ENCODE measurements around the gene GNL1.

The GNL1 gene

DNA sequence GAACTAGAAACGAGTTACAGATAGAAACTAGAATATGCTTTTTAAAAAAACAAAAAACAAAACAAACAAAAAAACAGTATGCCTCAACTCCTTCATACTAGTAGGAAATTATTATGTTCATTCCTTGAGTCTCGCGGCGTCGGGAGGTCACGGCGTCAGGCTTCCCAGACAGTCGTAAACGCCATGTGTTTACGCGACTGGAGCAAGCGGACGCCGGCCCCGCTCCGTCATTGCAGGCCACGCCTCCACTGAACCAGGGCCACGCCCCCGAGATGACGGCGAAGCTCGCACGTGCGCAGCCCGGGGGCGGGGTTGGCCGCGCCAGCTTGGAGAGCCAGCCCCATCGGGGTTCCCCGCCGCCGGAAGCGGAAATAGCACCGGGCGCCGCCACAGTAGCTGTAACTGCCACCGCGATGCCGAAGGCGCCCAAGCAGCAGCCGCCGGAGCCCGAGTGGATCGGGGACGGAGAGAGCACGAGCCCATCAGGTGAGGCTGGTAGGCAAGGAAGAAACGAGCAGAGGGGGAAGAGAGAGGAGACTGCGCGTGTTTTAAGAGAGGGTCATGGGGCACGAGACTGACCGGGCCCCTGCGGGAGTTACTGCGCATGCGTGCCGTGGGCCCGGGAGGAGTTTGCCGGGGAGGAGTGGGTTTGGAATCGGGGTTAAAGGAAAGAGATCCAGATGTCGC lies 14.9 kb upstream of the GNL1 start, which contains the start of gene ABCF1 (continued):
- TF ChIP-seq TRIM28 (IDR thresholded peaks at IDR 0.05; ENCODE audit: borderline replicate concordance, low read length) (no peak), ZNF266 (tag by site-specific recombination; IDR thresholded peaks at IDR 0.05; ENCODE audit: low read depth) (no peak), ZNF747 (tag by site-specific recombination; IDR thresholded peaks at IDR 0.05) (no peak), ZNF146 (tag by site-specific recombination; IDR thresholded peaks at IDR 0.05) (no peak), ZFP69B (tag by site-specific recombination; IDR thresholded peaks at IDR 0.05) (0 out of 2 replicates have a peak, but pooled peaks have one; percentile 24), ZNF133 (tag by site-specific recombination; IDR thresholded peaks at IDR 0.05) (no peak), ZNF677 (tag by site-specific recombination; IDR thresholded peaks at IDR 0.05) (no peak), ZNF433 (tag by site-specific recombination; IDR thresholded peaks at IDR 0.05; ENCODE audit: low read depth) (no peak), KLF10 (tag by site-specific recombination; IDR thresholded peaks at IDR 0.05) (peak; percentile 95), ZNF48 (tag by site-specific recombination; IDR thresholded peaks at IDR 0.05) (no peak), KLF9 (tag by site-specific recombination; IDR thresholded peaks at IDR 0.05; ENCODE audit: low read depth) (peak; percentile 99), ZNF792 (tag by site-specific recombination; IDR thresholded peaks at IDR 0.05) (peak; percentile 97), ZNF530 (tag by site-specific recombination; IDR thresholded peaks at IDR 0.05; ENCODE audit: low read depth) (no peak), ZNF114 (tag by site-specific recombination; IDR thresholded peaks at IDR 0.05) (no peak), MEIS1 (CRISPR knock-in tag; IDR thresholded peaks at IDR 0.05; ENCODE audit: borderline replicate concordance) (no peak), SP2 (tag by site-specific recombination; IDR thresholded peaks at IDR 0.05) (peak; percentile 93), ZNF707 (tag by site-specific recombination; IDR thresholded peaks at IDR 0.05) (no peak), ZNF473 (tag by site-specific recombination; IDR thresholded peaks at IDR 0.05) (no peak), ZNF155 (tag by site-specific recombination; IDR thresholded peaks at IDR 0.05) (no peak), ZNF2 (tag by site-specific recombination; IDR thresholded peaks at IDR 0.05) (peak; percentile 71; the same call in 1 of the 2 replicates)
- TF ChIP-seq, protein P1, sequence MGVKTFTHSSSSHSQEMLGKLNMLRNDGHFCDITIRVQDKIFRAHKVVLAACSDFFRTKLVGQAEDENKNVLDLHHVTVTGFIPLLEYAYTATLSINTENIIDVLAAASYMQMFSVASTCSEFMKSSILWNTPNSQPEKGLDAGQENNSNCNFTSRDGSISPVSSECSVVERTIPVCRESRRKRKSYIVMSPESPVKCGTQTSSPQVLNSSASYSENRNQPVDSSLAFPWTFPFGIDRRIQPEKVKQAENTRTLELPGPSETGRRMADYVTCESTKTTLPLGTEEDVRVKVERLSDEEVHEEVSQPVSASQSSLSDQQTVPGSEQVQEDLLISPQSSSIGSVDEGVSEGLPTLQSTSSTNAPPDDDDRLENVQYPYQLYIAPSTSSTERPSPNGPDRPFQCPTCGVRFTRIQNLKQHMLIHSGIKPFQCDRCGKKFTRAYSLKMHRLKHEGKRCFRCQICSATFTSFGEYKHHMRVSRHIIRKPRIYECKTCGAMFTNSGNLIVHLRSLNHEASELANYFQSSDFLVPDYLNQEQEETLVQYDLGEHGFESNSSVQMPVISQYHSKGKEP (tag by site-specific recombination; IDR thresholded peaks at IDR 0.05) = no peak
- TF ChIP-seq, protein P2, sequence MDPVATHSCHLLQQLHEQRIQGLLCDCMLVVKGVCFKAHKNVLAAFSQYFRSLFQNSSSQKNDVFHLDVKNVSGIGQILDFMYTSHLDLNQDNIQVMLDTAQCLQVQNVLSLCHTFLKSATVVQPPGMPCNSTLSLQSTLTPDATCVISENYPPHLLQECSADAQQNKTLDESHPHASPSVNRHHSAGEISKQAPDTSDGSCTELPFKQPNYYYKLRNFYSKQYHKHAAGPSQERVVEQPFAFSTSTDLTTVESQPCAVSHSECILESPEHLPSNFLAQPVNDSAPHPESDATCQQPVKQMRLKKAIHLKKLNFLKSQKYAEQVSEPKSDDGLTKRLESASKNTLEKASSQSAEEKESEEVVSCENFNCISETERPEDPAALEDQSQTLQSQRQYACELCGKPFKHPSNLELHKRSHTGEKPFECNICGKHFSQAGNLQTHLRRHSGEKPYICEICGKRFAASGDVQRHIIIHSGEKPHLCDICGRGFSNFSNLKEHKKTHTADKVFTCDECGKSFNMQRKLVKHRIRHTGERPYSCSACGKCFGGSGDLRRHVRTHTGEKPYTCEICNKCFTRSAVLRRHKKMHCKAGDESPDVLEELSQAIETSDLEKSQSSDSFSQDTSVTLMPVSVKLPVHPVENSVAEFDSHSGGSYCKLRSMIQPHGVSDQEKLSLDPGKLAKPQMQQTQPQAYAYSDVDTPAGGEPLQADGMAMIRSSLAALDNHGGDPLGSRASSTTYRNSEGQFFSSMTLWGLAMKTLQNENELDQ (tag by site-specific recombination; IDR thresholded peaks at IDR 0.05; ENCODE audit: low read depth) = no peak
- TF ChIP-seq, protein P3, sequence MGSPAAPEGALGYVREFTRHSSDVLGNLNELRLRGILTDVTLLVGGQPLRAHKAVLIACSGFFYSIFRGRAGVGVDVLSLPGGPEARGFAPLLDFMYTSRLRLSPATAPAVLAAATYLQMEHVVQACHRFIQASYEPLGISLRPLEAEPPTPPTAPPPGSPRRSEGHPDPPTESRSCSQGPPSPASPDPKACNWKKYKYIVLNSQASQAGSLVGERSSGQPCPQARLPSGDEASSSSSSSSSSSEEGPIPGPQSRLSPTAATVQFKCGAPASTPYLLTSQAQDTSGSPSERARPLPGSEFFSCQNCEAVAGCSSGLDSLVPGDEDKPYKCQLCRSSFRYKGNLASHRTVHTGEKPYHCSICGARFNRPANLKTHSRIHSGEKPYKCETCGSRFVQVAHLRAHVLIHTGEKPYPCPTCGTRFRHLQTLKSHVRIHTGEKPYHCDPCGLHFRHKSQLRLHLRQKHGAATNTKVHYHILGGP (tag by site-specific recombination; IDR thresholded peaks at IDR 0.05) = no peak
- TF ChIP-seq, protein P4, sequence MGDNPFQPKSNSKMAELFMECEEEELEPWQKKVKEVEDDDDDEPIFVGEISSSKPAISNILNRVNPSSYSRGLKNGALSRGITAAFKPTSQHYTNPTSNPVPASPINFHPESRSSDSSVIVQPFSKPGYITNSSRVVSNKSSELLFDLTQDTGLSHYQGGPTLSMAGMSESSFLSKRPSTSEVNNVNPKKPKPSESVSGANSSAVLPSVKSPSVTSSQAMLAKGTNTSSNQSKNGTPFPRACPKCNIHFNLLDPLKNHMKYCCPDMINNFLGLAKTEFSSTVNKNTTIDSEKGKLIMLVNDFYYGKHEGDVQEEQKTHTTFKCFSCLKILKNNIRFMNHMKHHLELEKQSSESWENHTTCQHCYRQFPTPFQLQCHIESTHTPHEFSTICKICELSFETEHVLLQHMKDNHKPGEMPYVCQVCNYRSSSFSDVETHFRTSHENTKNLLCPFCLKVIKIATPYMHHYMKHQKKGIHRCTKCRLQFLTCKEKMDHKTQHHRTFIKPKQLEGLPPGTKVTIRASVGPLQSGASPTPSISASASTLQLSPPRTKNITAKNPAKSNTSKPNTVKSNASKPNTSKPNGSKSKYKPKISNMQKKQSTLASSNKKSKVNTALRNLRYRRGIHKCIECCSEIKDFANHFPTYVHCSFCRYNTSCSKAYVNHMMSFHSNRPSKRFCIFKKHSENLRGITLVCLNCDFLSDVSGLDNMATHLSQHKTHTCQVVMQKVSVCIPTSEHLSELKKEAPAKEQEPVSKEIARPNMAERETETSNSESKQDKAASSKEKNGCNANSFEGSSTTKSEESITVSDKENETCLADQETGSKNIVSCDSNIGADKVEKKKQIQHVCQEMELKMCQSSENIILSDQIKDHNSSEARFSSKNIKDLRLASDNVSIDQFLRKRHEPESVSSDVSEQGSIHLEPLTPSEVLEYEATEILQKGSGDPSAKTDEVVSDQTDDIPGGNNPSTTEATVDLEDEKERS (tag by site-specific recombination; IDR thresholded peaks at IDR 0.05) = no peak
- TF ChIP-seq, protein P5, sequence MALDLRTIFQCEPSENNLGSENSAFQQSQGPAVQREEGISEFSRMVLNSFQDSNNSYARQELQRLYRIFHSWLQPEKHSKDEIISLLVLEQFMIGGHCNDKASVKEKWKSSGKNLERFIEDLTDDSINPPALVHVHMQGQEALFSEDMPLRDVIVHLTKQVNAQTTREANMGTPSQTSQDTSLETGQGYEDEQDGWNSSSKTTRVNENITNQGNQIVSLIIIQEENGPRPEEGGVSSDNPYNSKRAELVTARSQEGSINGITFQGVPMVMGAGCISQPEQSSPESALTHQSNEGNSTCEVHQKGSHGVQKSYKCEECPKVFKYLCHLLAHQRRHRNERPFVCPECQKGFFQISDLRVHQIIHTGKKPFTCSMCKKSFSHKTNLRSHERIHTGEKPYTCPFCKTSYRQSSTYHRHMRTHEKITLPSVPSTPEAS (tag by site-specific recombination; IDR thresholded peaks at IDR 0.05) = no peak
- TF ChIP-seq, protein P6, sequence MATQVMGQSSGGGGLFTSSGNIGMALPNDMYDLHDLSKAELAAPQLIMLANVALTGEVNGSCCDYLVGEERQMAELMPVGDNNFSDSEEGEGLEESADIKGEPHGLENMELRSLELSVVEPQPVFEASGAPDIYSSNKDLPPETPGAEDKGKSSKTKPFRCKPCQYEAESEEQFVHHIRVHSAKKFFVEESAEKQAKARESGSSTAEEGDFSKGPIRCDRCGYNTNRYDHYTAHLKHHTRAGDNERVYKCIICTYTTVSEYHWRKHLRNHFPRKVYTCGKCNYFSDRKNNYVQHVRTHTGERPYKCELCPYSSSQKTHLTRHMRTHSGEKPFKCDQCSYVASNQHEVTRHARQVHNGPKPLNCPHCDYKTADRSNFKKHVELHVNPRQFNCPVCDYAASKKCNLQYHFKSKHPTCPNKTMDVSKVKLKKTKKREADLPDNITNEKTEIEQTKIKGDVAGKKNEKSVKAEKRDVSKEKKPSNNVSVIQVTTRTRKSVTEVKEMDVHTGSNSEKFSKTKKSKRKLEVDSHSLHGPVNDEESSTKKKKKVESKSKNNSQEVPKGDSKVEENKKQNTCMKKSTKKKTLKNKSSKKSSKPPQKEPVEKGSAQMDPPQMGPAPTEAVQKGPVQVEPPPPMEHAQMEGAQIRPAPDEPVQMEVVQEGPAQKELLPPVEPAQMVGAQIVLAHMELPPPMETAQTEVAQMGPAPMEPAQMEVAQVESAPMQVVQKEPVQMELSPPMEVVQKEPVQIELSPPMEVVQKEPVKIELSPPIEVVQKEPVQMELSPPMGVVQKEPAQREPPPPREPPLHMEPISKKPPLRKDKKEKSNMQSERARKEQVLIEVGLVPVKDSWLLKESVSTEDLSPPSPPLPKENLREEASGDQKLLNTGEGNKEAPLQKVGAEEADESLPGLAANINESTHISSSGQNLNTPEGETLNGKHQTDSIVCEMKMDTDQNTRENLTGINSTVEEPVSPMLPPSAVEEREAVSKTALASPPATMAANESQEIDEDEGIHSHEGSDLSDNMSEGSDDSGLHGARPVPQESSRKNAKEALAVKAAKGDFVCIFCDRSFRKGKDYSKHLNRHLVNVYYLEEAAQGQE (tag by site-specific recombination; IDR thresholded peaks at IDR 0.05) = no peak
- TF ChIP-seq, protein P7, sequence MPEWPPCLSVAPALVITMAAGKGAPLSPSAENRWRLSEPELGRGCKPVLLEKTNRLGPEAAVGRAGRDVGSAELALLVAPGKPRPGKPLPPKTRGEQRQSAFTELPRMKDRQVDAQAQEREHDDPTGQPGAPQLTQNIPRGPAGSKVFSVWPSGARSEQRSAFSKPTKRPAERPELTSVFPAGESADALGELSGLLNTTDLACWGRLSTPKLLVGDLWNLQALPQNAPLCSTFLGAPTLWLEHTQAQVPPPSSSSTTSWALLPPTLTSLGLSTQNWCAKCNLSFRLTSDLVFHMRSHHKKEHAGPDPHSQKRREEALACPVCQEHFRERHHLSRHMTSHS (tag by site-specific recombination; IDR thresholded peaks at IDR 0.05) = no peak

All from HEK293 (cell line).